Activated naive CD4-positive, alpha-beta T cell treated with anti-CD3 and anti-CD28 coated beads for 36 hours (primary cell): ENCODE measurements around the gene AARSD1. TPM values are rescaled to one million over a fixed set of nuclear protein-coding genes. Genes with fewer than 3 reads are reported as not detected.
"Not testable (repeated sequence)": the region's sequence is repeated elsewhere in the genome, so short reads cannot be mapped to it uniquely, and the experiment has no call there.

ENCODE experiments used
- CTCF ChIA-PET: fragments of 350-600 bp; sonication (Branson Sonifier 250); formaldehyde crosslinking; loops from one replicate; lab custom pipeline; 2021; ENCODE audit warnings: antibody characterized with exemption; lab: Charles Lee
- DNase-seq: peaks from one replicate; pipeline ENCODE4 v3.0.0-alpha.2; 2020
- H3K27ac Mint-ChIP-seq: one replicate; pipeline ENCODE4 v1.8.0; 2021; ENCODE audit warnings: mild to moderate bottlenecking, mixed read lengths
- H3K27me3 Mint-ChIP-seq: one replicate; pipeline ENCODE4 v1.8.0; 2021; ENCODE audit warnings: low read depth, mixed read lengths
- H3K36me3 Mint-ChIP-seq: one replicate; pipeline ENCODE4 v1.8.0; 2021; ENCODE audit warnings: low read depth, mixed read lengths
- H3K4me1 Mint-ChIP-seq: one replicate; pipeline ENCODE4 v1.8.0; 2021; ENCODE audit warnings: low read depth, mixed read lengths
- H3K4me3 Mint-ChIP-seq: one replicate; pipeline ENCODE4 v1.8.0; 2021; ENCODE audit warnings: mild to moderate bottlenecking, moderate library complexity, mixed read lengths
- H3K9me3 Mint-ChIP-seq: one replicate; pipeline ENCODE4 v1.8.0; 2021; ENCODE audit warnings: mixed read lengths
- intact Hi-C: fragments of 100-400 bp; cut with micrococcal nuclease; formaldehyde crosslinking; loops from one replicate; pipeline ENCODE4 v1.15.1; 2023
- total RNA-seq, 2 experiments: library from RNA; stranded (reverse); gene quantifications; one replicate each; pipeline ENCODE4 v1.2.3, GENCODE V29; 2021

Gene AARSD1
- total RNA-seq, 2 experiments from 2014 or later, result 48.4 to 49.3 TPM

GRCh38 chr17:42928714-42929496 is 35.3 kb downstream of the AARSD1 start:
- Mint-ChIP-seq H3K4me3 (no peak overlapping the region), H3K27ac (peak overlapping the region; percentile 3), H3K36me3 (no peaks in the 10 kb centered on the region), H3K9me3 (no peaks in the 10 kb centered on the region), H3K27me3 (peaks cover under 1% of the 10 kb centered on the region), H3K4me1 (peaks cover 10% of the 10 kb centered on the region)
- peak; percentile 40 for DNase-seq
- CTCF ChIA-PET, result interaction anchor here (0.6 to 1.8 kb wide), 6 partner anchors 9 to 487 kb away, joined by 3 to 8 read pairs (median 4); partner anchors contain the start of gene AOC2
- intact Hi-C loops, result loop anchor here (1.0 to 5.0 kb wide), 2 partner anchors 97 to 208 kb away; partner anchors contain the start of gene PSME3

- Mint-ChIP-seq H3K4me3 (no peak overlapping the region), H3K27me3 (no peaks in the 10 kb centered on the region), H3K36me3 (no peaks in the 10 kb centered on the region), H3K4me1 (peaks cover 8% of the 10 kb centered on the region), H3K9me3 (no peaks in the 10 kb centered on the region), H3K27ac (no peak overlapping the region)
- CTCF ChIA-PET, result no interaction called here
- intact Hi-C loops, result loop anchor here (5.0 kb wide), 1 partner anchor 93 kb away; the partner anchor contains the start of gene PSME3
- no peak for DNase-seq
Measured at GRCh38 chr17:42924891-42925290, 39.4 kb downstream of the AARSD1 start.

GRCh38 chr17:42923472-42923871 is 40.8 kb downstream of the AARSD1 start:
- DNase-seq, H3K4me1 Mint-ChIP-seq, H3K36me3 Mint-ChIP-seq, intact Hi-C loops, CTCF ChIA-PET, H3K27ac Mint-ChIP-seq, H3K4me3 Mint-ChIP-seq, H3K27me3 Mint-ChIP-seq, H3K9me3 Mint-ChIP-seq: not testable (repeated sequence)

GRCh38 chr17:42922294-42922693 is 42.0 kb downstream of the AARSD1 start:
- H3K27ac Mint-ChIP-seq, result no peak overlapping the region
- no peaks in the 10 kb centered on the region for H3K36me3 Mint-ChIP-seq
- no peaks in the 10 kb centered on the region for H3K4me1 Mint-ChIP-seq
- H3K27me3 Mint-ChIP-seq, result no peaks in the 10 kb centered on the region
- intact Hi-C loops, result no loop called here
- CTCF ChIA-PET, result no interaction called here
- H3K9me3 Mint-ChIP-seq, result no peaks in the 10 kb centered on the region
- no peak overlapping the region for H3K4me3 Mint-ChIP-seq
- DNase-seq, result no peak

- H3K36me3 Mint-ChIP-seq, result no peaks in the 10 kb centered on the region
Measured at GRCh38 chr17:42920922-42921321, 43.3 kb downstream of the AARSD1 start.

GRCh38 chr17:42920106-42920900 is 44.0 kb downstream of the AARSD1 start:
- intact Hi-C loops, result no loop called here
- Mint-ChIP-seq H3K9me3 (no peaks in the 10 kb centered on the region), H3K4me1 (no peaks in the 10 kb centered on the region), H3K27me3 (no peaks in the 10 kb centered on the region), H3K36me3 (no peaks in the 10 kb centered on the region), H3K27ac (no peak overlapping the region), H3K4me3 (no peak overlapping the region)
- DNase-seq, result no peak
- CTCF ChIA-PET, result interaction anchor here (1.1 kb wide), 1 partner anchor 9 kb away, joined by 8 read pairs; no protein-coding TSS in a partner anchor

More at GRCh38 chr17:42920922-42921321, 43.3 kb downstream of the AARSD1 start:
- no peaks in the 10 kb centered on the region for H3K9me3 Mint-ChIP-seq
- H3K4me3 Mint-ChIP-seq, result no peak overlapping the region
- H3K27me3 Mint-ChIP-seq, result no peaks in the 10 kb centered on the region
- DNase-seq, result no peak
- intact Hi-C loops, result no loop called here
- no peak overlapping the region for H3K27ac Mint-ChIP-seq
- H3K4me1 Mint-ChIP-seq, result no peaks in the 10 kb centered on the region
- CTCF ChIA-PET, result no interaction called here

- intact Hi-C loops, H3K9me3 Mint-ChIP-seq, DNase-seq, H3K27me3 Mint-ChIP-seq, H3K27ac Mint-ChIP-seq, H3K4me3 Mint-ChIP-seq, H3K4me1 Mint-ChIP-seq, H3K36me3 Mint-ChIP-seq: not testable (repeated sequence)
- CTCF ChIA-PET, result interaction anchor here (1.1 kb wide), 1 partner anchor 9 kb away, joined by 8 read pairs; no protein-coding TSS in a partner anchor
Measured at GRCh38 chr17:42919522-42920077, 44.7 kb downstream of the AARSD1 start.

GRCh38 chr17:42918902-42919521 is 45.2 kb downstream of the AARSD1 start:
- Mint-ChIP-seq H3K4me1 (no peaks in the 10 kb centered on the region), H3K27ac (no peak overlapping the region), H3K9me3 (no peaks in the 10 kb centered on the region), H3K36me3 (no peaks in the 10 kb centered on the region), H3K4me3 (no peak overlapping the region), H3K27me3 (no peaks in the 10 kb centered on the region)
- intact Hi-C loops, result no loop called here
- CTCF ChIA-PET, result interaction anchor here (0.7 kb wide), 1 partner anchor 853 kb away, joined by 3 read pairs; no protein-coding TSS in a partner anchor
- no peak for DNase-seq

- H3K4me1 Mint-ChIP-seq, result no peaks in the 10 kb centered on the region
- no peak for DNase-seq
- H3K27ac Mint-ChIP-seq, result no peak overlapping the region
- intact Hi-C loops, result no loop called here
- CTCF ChIA-PET, result no interaction called here
- H3K27me3 Mint-ChIP-seq, result no peaks in the 10 kb centered on the region
- H3K4me3 Mint-ChIP-seq, result no peak overlapping the region
- no peaks in the 10 kb centered on the region for H3K36me3 Mint-ChIP-seq
- H3K9me3 Mint-ChIP-seq, result no peaks in the 10 kb centered on the region
Measured at GRCh38 chr17:42917236-42917603, 47.0 kb downstream of the AARSD1 start.

GRCh38 chr17:42916388-42917235 is 47.6 kb downstream of the AARSD1 start:
- H3K4me1 Mint-ChIP-seq, H3K9me3 Mint-ChIP-seq, H3K27ac Mint-ChIP-seq, H3K36me3 Mint-ChIP-seq, H3K27me3 Mint-ChIP-seq, intact Hi-C loops, DNase-seq, CTCF ChIA-PET, H3K4me3 Mint-ChIP-seq: not testable (repeated sequence)

GRCh38 chr17:42915288-42915687 is 49.0 kb downstream of the AARSD1 start:
- intact Hi-C loops, CTCF ChIA-PET, H3K9me3 Mint-ChIP-seq, DNase-seq, H3K27ac Mint-ChIP-seq, H3K36me3 Mint-ChIP-seq, H3K4me1 Mint-ChIP-seq, H3K4me3 Mint-ChIP-seq, H3K27me3 Mint-ChIP-seq: not testable (repeated sequence)
